GM21447 (cell line): Measurements from ENCODE around the gene MARCHF9.
"Not testable (repeated sequence)": the region's sequence is repeated elsewhere in the genome, so short reads cannot be mapped to it uniquely, and the experiment has no call there.

Experiments
- ATAC-seq: cut with Tn5 transposase; IDR thresholded peaks from one replicate; pipeline ENCODE4 v1.9.1; 2021; ENCODE audit not compliant: unreplicated experiment

MARCHF9 gene

DNA sequence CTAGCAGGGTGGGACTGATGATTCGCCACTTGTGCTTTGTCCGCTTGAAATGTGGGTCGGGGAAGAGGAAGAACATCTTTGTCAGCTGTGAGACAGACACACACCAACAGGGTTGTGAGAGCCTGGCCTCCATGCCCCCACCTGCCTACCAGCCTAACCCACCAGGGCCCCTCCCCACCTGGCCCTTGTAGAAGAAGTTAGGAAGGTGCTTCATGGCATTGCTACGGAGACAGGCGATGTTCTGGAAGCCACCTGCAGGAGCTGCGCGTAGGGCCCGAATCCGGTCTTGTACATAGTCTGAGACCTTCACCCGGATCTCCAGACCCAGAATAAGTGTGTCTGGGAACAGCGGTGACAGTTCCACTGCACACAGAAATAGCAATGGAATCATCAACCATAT, 14.7 kb downstream of the MARCHF9 start:
- no peak for ATAC-seq

DNA sequence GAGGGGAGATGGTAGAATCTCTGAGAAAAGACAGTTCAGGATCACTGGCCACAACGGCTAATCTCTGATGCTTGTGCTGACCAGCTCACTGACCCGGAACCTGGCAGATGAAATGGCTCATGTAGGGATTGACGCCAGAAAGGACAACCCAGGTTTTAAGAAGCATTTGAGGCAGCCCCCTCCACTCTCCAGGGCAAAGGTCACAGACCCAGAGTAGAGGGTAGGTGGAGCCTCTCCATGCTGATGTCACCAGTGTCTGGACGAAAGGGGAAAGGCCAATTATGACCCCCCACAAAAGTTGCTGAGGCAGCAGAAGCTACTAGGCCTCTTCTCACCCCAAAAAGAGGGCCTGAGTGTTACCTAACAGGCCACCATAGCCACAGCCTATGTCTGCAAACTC, 15.8 kb downstream of the MARCHF9 start:
- ATAC-seq = no peak

DNA sequence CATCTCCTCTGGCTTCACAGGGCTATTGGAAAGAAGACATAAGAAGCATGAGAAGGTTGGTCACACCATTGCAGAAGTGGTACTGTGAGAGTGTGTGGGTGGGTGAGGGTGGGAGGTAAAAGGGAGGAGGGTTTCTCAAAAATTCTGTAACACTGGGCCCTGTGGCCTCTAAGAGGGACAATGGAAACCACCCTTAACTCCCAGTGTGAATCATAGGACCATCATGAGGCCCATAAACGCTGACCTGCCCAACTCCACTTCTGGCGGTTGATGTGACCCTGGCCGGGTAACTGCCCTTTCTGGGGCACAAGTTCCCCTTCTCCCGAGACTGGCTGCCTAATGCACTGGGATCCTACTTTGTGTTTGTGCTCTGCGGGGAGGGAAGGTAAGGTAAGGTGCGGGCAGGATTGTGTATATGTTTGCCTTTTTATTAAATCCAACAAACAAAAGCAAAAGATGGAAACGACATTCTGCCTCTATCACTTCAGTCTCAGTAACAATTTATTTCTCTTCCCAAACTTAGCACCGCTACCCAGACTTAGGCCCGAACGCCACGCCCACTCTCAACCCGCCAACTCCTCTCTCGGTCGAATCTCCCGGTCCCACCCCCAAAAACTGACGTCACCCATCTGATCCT, 16.5 kb downstream of the MARCHF9 start:
- peak; percentile 72 for ATAC-seq

DNA sequence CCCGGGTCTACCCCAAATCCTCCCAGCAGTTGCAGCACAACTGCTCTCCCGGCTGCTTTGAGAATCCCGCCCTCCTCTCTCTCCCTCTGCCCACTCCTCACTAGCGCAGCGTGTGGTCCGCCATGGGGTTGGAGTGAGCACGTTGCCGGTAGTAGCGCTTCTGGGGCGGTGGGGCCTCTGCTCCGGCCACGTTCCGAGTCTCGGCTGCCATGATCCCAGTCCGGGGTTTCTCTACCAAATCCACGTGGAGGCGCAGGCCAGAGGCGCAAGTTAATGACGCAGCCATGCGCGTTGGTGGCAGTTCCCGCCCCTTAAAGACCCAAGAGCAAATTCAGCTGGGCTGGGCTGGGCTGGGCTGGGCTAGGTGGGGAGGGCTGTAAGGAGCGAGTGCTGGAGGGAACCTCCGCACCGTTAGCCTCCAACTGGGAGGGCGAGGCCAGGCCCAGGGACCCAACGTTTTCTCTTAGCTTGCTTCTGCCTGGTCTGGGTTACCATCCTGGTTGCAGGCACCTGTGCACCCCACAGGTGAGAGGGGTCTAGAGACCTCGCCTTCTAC, 17.0 kb downstream of the MARCHF9 start, which contains the start of gene METTL1:
Gene METTL1 (minus strand): TSS at position 233 of the 556 bp plus-strand sequence. CDS start 22 bp downstream, at position 211.
- ATAC-seq = peak; percentile 81

DNA sequence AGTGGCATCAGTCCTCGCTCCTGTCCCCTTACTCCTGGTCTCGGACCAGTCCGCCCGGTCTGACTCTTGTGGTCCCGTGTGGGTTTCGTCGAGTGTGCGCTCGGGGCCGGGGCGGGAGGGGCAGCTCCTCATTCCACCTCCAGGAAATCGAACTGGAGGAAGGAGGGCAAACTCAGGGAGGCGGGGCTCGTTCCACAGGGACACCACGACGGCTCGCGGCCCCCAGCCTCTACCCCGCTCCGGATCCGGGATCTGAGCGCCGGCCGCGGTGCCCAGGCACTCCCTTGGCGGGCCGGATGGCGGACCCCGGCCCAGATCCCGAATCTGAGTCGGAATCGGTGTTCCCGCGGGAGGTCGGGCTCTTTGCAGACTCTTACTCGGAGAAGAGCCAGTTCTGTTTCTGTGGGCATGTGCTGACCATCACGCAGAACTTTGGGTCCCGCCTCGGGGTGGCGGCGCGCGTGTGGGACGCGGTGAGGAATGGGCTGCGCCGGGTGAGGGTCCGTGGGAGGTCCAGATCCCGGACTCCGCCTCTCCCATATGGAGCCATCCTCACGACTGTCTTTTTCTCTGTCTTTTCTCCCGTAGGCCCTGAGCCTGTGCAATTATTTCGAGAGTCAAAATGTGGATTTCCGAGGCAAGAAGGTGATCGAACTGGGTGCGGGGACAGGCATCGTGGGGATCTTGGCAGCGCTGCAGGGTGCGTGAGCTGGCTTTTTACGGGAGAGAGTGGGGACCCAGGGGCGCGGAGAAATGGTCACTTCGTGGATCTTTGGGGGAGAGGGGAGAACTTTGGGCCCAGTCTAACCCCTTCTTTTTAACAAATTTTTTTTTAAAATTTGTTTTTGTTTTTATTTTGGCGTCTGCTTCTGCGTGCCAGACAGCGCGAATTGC, 17.8 kb downstream of the MARCHF9 start, which contains the start of gene EEF1AKMT3:
Gene EEF1AKMT3 (plus strand): TSS at position 186 of the 894 bp plus-strand sequence. CDS start 111 bp downstream, at position 297.
- ATAC-seq = peak; percentile 37

DNA sequence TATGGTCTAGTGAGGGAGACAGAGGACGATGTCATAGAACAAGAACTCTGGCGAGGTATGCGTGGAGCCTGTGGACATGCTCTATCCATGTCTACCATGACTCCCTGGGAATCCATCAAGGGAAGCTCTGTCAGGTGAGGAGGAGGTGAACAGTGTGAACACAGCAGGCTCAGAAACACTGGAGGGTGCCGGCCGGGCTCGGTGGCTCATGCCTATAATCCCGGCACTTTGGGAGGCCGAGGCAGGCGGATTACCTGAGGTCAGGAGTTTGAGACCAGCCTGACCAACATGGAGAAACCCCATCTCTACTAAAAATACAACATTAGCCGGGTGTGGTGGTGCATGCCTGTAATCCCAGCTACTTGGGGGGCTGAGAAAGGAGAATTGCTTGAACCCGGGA, 19.7 kb downstream of the MARCHF9 start:
- ATAC-seq = not testable (repeated sequence)

DNA sequence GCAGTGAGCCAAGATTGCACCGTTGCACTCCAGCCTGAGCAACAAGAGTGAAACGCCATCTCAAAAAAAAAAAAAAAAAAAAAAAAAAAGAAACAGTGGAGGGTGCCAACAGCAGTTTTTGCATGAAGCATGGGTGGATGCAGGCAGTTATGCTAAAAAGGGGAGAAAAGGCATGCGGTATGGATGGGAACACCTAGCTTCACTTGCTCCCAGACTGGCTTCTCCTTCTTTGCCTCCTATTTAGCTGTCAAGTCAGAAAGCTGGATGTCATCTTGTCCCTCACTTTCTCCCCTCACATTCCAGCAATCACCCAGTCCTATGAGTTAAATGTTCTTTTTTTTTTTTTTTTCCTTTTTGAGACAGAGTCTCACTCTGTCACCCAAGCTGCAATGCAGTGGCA, 20.1 kb downstream of the MARCHF9 start:
- no peak for ATAC-seq

DNA sequence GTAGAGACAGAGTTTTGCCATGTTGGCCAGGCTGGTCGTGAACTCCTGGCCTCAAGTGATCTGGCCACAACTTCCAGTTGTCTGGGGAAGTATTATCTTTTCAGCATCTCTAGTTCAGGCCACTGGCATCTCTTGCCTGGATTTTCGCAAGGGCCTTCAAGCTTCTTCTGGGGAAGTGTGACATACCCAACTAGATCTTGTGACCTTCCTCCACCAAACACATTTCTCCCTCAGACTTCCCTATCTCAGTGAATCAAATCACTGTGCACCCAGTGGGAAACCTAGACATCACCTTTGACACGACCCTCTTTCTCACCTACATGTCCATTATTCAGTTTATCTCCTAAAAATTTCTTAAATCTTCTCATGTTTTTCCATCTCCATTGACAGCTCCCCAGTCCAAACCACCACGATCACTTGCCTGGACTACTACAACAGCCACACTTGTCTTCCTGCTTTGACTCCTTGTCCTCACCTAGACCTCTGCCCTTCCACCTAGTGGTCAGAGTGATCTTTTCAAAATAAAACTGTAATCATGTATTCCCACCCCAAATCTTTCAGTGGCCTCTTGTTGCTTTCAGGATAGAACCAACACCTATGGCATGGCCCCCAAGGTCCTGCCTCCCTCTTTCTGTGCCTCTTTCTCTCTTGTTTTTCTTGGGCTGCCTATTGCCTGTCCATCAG, 20.8 kb downstream of the MARCHF9 start:
- ATAC-seq = no peak

DNA sequence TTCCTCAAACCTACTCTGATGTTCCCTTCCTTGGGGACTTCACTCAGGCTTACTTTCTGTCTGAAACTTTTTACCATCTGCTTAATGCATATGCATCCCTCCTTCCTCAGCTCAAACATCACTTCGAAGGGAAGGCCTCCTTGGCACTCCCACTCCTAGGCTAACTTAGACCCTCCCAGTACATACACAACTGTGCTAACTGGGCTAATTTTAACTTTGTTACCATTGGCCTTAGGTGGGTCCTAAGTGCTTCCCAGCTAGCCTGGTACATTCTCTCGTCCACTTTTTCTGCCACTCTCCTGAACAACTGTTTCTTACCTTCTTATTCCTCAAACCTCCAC, 21.3 kb downstream of the MARCHF9 start:
- no peak for ATAC-seq

DNA sequence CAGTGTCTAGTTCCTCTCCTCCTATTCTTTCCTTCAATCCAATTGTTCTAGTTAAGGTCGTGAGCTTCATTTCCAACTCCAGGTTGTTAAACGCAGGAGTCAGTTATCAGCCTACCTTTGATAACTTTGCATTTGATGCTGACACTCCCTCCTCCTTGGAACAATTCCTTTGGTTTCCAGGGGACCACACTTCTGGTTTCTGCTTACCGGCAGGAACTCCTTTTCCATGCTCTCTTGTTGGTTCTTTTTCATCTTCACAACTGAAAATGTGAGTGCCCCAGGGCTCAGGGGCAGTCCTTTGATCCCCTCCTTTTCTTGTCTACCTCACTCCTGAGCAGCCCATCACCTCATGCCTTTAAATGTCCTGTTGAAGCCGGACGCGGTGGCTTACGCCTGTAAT, 22.5 kb downstream of the MARCHF9 start:
- ATAC-seq = no peak

DNA sequence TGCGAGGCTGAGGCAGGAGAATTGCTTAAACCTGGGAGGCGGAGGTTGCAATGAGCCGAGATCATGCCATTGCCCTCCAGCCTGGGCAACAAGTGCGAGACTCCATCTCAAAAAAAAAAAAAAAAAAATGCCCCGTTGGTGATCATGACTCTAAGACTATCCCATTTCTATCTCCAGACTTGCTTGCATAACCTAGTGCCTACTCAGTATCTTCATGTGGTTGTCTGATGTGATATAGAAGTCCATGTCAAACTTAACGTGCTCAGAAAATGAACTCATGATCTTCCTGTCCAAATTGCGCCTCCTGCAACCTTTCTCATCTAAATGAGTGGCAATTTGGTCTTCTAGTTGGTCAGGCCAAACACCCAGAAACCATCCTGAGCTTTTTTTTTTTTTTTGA, 23.0 kb downstream of the MARCHF9 start:
- no peak for ATAC-seq

DNA sequence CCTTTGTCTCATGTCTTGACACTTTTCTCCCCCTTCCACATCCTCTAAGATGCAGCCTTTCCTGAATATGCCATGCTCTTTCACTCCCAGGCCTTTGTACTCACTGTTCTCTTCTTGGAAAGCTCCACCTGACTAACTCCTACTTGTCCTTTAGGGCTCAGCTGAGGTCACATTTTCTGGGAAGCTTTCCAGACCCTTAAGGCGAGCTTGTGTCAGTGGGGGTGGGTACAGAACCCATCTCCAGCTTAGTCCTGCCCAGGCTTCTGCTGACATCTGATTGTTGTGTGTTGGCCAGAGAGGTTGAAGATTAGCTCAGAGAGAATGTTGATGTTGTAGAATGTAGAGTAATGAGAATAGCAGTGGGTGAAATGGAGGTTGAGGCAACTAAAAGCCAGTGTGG, 24.8 kb downstream of the MARCHF9 start:
- no peak for ATAC-seq

DNA sequence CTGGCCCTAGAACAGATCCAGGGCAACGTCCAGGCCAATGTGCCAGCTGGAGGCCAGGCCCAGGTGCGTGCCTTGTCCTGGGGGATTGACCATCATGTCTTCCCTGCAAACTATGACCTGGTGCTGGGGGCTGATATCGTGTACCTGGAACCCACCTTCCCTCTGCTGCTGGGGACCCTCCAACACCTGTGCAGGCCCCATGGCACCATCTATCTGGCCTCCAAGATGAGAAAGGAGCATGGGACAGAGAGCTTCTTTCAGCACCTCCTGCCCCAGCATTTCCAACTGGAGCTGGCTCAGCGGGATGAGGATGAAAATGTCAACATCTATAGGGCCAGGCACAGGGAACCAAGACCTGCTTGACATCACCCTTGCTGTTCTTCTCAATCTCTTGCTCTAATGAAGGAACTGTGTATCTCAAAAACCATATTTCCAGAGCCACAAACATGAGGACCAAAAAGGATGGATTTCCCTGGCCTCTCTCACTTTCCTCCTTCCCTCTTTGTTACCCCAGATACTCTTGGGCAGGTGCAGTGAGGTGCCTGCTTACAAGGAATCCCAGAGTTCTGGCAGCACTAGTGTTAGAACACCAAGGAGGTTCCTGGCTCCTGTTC, 25.5 kb downstream of the MARCHF9 start:
- no peak for ATAC-seq

DNA sequence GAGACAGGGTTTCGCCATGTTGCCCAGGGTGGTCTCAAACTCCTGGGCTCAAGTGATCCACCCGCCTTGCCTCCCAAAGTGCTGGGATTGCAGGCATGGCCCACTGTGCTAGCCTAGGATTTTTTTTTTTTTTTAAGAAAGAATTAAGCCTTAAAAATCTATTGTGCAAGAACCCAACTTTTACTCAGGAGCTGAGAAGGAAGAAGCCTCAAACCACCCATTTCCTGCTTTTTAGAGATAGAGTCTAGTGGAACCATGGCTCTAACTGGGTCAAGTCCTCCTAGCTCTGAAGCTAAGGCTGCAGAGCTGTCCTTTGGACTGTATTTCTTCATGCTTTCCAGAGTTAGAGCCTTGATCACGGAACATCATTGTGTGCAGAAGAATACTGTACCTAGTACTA, 26.3 kb downstream of the MARCHF9 start:
- no peak for ATAC-seq

DNA sequence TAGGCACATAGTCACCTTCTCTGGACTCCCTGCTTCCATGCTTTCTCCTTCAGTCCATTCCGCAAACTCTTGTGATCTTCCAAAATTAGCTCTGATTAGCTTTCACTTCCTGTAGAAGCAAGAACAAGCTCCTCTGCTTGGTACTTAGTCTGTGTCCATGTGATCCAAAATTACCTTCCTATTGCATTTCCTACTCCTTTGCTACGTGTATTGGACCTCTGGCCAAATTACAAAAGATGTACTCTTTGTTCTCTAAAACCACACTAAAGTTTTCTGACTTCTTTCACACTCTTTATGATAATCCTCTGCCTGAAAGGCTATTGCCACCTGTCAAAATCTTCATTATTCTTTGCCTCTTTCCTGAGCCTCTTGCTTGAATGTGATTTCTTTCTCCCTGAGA, 26.9 kb downstream of the MARCHF9 start:
- no peak for ATAC-seq

DNA sequence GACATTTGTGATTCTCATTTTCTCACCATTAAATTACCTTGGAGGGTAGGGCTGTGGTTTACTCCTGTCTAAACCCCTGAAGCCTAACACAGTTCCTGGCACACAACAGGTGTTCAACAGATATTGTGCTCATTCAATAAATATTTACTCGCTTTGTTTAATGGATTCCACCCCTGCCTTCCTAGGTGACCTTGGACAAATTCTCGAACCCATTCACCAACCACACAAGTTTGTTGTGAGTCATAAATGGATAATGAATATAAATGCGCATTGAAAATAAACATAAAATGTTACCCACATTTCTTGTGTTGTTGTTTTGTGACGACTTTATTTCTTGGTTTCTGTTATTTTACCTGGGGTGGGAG, 27.3 kb downstream of the MARCHF9 start:
- no peak for ATAC-seq

DNA sequence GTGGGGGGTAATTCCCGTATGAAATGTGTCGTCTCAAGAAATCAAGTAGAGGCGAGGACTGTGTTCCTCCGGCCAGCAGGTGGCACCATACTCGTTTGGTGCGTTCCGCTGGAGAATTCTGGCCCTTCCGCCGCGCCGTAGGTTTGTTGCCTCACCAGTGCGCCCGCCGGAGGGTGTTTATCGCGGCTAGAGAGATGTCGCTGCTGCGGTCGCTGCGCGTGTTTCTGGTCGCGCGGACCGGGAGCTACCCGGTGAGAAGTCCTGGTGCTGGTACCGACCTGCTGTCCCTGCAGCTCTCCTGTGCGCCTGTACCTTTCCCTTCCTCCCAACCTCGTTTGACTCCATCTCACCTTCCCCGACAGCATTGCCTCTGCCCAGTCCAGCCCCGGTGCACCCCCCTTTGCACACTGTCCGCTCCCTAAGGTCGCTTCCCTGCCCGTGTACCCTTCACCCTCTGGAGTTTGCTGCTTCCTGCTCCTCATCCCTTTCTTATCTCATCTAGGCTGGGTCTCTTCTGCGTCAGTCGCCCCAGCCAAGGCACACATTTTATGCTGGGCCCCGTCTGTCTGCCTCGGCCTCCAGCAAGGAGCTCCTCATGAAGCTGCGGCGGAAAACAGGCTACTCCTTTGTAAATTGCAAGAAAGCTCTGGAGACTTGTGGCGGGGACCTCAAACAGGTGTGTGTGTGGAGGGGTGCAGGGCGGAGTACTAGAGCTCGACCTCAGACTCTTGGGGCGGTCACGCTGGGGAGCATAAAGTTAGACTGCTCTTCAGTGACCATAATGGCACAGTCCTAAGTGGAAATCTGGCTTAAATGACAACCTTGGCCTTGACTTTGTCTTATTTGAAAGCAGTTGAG, 27.9 kb downstream of the MARCHF9 start, which contains the start of gene TSFM:
Gene TSFM (plus strand): TSS at position 180 of the 858 bp plus-strand sequence. CDS start 15 bp downstream, at position 195.
- ATAC-seq = peak; percentile 81

DNA sequence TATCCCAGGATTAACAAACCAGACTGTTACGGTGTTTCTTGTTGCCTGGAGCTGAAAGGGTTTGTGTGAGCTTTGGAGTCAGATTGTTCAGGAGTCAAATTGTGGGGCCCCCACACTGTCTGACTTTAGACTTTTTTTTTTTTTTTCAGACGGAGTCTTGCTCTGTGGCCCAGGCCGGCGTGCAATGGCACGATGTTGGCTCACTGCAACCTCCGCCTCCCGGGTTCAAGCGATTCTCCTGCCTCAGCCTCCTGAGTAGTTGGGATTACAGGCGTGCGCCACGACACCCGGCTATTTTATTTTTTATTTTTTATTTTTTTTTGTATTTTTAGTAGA, 28.5 kb downstream of the MARCHF9 start:
- ATAC-seq = no peak

DNA sequence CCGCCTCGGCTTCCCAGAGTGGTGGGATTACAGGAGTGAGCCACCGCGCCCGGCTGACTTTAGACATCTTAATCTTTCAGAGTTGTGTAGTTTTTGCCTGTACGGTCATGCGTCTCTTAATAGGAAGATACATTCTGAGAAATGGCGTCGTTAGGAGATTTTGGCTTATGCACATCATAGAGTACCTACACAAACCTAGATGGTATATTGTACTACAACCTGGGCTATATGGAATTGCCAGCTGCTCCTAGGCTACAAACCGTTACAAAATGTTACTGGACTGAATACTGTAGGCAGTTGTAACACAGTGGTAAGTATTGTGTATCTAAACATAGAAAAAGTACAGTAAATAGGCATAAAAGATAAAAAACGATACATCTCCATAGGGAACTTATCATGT, 29.0 kb downstream of the MARCHF9 start:
- ATAC-seq = no peak

DNA sequence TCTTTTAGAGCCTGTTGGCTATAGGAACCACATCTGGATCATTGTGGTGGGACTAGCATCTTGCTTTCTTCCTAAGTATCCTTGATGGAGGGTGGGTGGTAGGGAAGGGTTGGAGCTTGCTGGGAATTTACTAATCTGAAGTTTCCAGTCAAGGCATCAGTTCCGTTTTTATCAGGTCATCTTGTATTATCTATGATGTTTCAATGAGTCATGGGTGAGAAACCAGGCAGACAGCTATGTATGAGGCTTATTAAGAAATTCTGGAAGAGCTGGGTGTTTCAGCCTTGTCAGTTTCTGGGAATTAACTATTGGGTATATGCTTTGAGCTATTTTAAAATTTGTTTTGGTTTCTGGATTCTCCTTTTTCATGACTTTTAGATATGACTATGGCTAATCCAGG, 39.0 kb downstream of the MARCHF9 start:
- no peak for ATAC-seq
